Amniotic epithelial cell (primary cell): ENCODE measurements around the gene EMC7.
A peak's percentile ranks its signal among the peaks of the same experiment; 100 is the strongest.

ENCODE experiments used
- DNase-seq: peaks from one replicate; pipeline ENCODE4 v3.0.0-alpha.2; 2010; ENCODE audit warnings: low read depth

EMC7 gene

DNA sequence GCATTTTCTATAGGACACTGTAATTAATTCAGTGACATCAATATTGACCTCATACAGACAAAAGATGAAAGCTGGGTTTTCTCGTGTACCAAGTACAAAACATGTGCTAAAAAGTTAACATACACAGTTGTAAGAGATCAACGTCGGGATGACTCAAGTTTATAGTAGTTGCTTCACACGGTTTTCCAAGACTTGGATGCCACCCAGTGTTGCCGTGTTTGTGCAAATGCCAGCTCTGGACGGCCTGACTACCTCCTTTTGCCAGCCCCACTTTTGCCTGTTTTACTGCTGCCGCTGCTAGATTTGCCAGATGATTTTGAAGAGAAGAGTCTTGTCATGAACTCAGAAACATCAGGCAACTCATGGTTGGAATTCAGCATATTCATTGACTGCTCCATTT is 17.6 kb downstream of the EMC7 start:
- DNase-seq = peak; percentile 14

DNA sequence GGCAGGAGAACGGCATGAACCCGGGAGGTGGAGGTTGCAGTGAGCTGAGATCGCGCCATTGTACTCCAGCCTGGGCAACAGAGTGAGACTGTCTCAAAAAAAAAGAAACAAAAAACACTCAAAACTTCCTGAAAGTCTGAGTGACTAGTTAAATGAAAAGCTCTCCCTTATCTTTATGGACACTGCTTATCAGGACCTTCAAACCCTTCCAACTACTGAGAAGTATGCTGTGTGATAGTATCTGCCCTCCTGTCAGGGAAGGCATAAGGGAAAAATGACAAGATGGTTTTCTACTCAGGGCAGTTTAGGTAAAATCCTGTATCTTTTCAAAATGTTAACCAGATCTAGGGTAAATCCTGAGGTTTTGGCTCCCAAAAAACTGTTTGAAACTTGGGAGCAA is 21.8 kb downstream of the EMC7 start:
- DNase-seq = no peak

DNA sequence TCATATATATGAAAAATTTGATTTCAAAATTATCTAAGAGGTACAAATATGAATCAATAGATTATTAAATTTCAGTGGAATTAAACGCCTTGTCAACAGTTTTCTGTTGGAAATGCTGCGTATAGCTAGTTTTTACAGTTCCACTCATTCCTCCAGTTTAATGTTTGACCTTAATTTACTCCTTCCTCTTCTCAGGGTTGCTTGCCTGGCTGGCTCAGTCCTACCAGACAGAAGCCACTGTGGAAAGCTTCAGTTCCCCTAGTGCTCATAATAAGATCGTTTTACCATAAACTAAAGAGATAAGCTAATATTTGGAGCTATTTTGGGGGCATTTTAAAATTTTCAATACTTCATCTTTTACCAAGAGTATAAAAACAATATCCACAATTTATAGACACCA is 22.8 kb downstream of the EMC7 start:
- no peak for DNase-seq

DNA sequence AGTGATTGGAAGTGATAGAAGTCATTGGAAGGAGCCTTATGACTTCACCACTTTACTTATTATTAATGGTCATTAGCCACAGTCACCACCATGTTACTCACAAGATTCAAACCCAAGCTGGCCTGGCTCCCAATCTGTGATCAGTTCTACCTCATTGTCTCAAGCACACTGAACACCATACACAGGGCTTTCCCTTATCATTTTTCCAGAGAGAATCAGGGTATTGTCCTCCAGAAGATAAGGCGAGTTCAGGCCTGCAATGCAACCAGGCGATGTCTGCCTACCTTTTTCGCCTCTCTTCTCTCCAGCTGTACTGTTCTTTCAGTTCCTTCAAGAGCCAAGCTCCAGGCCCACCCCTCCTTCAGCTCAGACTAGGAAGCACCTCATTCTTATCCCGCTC is 24.9 kb downstream of the EMC7 start:
- no peak for DNase-seq

DNA sequence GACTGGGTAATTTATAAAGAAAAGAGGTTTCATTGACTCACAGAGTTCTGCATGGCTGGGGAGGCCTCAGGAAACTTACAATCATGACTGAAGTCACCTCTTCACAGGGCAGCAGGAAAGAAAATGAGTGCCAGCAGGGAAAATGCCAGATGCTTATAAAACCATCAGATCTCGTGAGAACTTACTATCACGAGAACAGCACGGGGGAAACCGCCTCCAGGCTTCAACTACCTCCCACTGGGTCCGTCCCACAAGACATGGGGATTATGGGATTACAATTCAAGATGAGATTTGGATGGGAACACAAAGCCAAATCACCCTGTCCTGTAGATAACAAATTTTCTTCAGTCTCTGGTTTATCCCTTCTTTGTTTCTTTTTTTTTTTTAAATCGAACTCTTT is 31.7 kb downstream of the EMC7 start:
- DNase-seq = no peak

DNA sequence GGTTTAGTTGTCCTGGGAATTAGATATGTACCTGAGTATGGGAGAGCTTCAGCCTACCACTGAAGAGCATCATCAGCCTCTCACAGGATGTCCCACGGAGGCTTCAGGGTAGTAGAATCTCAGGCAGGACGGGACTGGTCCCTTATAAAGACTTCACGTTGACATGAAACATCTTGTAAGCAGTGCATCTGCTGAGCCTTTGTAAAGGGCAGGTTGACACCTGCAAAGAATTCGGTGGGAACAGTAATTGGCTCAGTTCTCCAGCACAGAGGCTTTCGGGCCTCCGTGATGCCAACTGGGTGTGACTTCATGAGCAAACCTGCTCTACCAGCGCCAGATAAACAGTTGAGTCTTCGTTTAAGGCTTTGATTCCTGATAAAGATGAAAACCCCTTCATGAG is 35.7 kb downstream of the EMC7 start:
- no peak for DNase-seq

DNA sequence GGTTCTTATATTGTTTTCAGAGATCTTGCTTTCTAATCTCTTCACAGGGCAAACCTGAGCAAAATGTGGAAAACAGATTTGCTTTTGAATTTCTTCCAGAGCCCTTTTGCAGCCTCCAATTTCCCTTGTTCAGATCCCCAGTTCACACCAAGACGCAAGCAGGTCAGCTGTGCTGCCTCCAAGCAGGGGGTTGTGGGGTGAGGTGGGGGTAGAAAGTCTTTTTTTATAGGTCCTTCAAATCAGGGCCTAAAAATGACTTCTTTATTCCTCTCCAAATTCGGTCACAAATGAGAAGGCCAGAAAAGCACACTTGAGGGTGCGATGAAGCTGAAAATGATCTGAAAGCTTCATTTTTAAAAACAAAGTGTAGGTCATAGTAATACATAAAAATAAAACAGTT is 36.4 kb downstream of the EMC7 start:
- DNase-seq = no peak

DNA sequence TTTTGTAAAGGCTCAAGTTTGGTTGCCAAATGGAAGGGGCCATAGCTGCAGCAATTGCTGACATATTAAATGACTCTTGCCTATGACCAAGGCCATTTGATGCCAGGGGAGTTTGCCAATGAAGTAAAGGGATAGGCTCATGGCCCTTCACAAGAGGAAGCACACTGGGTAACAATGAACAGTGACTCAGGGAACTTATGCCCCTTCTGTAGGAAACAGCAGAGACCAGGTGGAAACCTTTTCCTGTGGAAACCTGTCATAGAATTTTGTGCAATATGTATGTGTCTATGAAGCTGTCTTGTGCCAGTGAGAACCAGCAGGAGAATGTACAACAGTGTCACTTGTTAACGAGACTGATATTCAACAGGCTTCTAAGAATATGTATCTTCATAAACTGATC is 37.2 kb downstream of the EMC7 start:
- DNase-seq = no peak

DNA sequence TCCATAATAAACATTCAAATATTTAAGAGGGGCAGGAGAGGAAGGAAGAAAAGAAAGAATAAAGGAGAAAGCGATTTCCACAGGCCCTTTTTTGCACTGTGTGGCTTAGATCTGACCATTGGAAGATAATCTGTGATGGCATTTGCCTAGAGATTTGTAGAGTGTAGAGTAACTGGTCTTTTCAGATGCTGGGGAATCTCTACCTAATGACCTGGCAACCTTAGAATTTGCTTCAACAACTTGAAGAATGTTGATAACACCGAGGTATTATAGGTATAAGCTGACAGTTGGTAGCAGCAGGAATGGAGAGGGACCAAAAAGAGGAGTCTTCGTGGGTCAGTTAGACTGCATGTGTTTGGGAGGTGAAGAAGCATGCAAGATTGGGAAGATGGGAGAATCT is 41.7 kb downstream of the EMC7 start:
- no peak for DNase-seq

DNA sequence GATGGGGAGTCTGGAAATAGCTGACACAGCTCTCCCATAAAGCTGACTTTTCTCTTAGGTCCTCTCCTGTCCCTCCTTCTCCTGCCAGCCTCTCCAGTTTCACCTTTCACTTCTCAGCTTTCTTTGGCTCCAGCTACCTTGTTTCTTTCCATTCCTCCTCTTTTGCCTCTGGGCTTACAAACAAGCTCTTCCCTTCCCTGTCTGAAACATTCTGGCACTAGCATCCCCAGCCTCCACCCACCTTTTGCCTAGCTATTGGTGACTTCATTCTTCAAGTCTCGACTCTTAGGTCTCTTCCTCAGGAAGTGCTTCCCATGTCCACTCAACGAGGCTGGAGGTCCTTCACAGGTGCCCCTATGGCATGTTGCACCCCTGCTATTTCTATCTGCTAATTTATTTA is 42.2 kb downstream of the EMC7 start:
- DNase-seq = no peak

DNA sequence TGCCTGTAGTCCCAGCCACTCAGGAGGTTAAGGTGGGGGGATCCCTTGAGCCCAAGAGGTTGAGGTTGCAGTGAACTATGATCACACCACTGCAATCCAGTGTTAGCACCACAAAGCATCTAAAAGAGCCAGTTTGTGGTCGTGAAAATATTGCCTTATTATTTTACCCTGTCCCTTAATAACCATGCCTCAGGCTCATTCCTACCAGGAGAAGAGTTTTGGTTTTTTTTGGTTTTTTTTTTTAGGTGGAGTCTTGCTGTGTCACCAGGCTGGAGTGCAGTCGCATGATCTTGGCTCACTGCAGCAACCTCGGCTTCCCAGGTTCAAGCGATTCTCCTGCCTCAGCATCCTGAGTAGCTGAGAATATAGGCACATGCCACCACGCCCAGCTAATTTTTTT is 44.8 kb downstream of the EMC7 start:
- DNase-seq = peak; percentile 19

DNA sequence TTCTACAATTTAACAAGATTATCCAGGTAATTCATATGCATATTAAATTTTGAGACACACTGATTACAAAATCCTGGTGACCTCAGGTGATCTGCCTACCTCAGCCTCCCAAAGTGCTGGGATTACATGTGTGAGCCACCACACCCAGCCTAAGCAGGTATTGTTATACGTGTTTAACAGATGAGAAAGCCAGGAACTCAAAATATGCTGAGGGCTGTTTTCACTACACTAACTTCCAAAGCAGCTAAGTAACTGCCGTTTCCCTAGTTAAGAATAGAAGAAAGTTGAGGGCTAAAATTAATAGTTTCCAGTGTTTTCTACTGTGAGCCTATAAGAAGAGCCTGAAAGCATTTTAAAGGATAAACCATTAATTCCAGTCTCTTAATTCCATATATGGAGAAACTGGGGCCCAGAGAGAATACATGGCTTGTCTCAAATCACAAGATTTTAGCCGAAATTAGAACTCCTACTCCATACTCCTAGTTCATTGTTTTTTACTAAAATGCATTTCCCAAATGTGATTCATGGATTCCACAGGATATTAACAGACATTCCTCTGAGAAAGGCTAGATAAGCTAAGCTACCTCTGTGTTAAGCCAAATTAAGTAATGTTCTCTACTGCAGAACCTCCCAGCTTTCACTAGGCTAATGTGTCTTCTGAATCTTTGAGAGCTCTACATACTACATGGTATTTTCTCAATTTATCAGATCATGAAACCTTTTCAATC is 45.6 kb downstream of the EMC7 start:
- peak; percentile 96 for DNase-seq

DNA sequence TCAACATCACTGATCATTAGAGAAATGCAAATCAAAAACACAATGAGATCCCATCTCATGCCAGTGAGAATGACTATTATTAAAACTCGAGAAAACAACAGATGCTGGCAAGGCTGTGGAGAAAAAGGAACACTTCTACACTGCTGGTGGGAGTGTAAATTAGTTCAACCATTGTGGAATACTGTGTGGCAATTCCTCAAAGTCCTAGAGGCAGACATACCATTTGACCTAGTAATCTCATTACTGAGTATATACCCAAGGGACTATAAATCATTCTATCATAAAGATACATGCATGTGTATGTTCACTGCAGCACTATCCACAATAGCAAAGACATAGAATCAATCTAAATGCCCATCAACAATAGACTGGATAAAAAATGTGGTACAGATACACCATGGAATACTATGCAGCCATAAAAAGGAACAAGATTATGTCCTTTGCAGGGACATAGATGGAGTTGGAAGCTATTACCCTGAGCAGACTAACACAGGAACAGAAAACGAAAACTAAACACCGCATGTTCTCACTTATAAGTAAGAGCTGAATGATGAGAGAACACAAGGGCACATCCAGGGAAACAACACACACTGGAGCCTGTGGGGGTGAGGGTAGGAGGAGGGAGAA is 47.5 kb downstream of the EMC7 start:
- DNase-seq = no peak

DNA sequence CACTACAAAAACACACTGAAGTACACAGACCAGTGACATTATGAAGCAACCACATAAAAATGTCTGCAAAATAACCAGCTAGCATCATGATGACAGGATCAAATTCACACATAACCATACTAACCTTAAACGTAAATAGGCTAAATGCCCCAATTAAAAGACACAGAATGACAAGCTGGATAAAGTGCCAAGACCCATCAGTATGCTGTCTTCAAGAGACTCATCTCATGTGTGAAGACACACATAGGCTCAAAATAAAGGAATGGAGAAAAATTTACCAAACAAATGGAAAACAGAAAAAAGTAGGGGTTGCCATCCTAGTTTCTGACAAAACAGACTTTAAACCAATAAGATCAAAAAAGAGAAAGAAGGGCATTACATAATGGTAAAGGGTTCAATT is 51.3 kb downstream of the EMC7 start:
- DNase-seq = peak; percentile 21

DNA sequence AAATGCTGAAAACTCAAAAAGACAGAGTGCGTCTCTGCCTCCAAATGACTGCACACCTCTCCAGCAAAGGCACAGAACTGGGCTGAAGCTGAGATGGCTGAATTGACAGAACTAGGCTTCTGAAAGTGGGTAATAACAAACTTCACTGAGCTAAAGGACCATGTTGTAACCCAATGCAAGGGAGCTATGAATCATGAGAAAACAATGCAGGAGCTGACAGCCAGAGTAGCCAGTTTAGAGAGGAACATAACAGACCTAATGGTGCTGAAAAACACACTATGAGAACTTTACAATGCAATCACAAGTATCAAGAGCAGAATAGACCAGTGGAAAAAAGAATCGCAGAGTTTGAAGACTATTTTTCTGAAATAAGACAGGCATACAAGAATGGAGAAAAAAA is 52.5 kb downstream of the EMC7 start:
- peak; percentile 91 for DNase-seq

DNA sequence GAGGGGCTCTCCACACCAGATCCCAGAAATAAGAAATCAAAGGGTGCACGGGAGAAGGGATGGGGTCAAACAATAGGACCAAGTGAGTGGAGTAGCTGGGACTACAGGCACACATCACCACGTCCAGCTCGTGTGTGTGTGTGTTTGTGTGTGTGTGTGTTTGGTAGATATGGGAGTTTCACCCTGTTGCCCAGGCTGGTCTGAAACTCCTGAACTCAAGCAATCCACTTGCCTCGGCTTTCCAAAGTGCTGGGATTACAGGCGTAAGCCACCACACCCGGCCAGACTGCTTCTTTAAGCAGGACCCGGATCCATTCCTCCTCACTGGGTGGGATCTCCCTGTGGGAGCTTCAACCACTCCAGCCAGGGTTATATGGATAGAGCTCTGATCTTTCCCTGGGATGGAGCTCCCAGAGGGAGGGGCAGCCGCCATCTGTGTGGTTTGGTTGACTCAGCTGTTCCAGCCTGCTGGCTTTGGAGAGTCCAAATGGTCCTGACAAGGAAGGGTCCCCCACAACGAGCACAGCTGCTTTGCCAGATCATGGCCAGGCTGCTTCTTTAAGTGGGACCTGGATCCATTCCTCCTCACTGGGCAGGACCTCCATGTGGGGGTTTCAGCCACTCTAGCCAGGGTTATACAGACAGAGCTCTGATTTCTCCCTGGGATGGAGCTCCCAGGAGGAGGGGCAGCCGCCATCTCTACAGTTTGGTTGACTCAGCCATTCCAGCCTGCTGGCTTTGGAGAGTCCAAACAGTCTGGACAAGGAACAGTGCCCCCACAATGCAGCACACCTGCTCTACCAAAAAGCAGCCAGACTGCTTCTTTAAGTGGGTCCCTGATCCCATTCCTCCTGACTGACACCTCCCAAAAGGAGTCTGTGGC is 53.5 kb downstream of the EMC7 start:
- peak; percentile 61 for DNase-seq

DNA sequence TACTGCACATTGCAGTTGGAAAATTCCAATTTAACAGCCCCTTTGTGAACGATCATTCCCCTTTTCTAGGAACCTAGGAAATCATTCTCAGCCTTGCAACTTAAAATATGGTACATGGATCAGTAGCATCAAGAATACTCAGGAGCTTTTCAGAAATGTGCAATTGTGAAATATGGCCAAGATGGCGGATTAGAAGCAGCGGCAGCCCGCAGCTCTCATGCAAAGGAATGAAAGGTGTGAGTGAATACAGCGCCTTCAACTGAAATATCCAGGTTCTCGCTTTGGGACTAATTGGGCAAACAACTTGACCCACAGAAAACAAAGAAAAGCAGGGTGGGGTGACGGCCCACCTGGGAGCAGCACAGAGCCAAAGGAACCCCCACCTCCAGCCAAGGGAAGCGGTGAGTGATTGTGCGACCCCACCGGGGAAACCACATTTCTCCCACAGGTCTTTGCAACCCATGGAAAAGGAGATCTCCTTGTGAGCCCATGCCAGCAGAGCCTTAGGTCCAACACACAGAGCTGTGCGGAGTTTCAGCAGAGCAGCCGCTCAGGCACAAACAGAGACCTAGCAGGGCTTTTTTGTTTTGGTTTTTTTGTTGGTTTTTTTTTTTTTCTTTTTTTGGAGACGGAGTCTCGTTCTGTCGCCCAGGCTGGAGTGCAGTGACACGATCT is 55.1 kb downstream of the EMC7 start:
- no peak for DNase-seq

DNA sequence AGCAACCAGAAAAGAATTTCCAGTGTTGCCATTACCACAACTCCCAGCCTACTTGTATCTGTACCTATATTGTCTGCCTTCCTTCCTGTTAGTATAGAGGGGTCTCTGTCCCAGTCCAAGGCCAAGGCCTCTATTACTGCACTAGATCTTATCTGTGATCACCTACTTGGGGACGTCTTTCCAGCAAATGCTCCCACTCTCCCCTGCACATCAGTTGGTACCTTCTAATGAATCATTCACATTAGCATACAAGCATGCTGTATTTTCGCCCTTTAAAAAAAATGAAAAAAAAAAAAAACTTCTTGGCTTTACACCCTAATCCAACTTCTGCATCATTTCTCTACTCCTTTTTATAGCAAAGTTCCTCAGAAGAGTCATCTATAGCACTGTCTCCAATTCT is 57.8 kb downstream of the EMC7 start:
- DNase-seq = no peak

DNA sequence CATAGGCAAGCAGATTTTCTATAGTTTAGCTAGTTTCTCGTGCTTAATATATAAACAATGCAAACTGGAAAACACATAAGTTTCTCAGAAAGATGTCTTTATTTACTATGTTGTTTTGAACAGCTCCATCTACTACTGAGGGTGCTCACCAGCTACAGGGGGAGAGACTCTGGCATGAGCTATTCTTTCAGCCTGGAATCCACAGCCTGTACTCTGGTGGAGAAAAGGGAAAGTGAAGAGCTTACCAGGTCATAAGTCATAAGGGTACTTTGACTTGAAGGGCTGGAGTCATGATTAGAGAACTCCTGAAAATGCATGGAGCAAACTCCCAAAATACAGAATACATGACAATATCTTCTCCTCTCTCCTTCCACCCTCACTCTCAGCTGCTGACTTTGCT is 58.3 kb downstream of the EMC7 start:
- DNase-seq = peak; percentile 57

DNA sequence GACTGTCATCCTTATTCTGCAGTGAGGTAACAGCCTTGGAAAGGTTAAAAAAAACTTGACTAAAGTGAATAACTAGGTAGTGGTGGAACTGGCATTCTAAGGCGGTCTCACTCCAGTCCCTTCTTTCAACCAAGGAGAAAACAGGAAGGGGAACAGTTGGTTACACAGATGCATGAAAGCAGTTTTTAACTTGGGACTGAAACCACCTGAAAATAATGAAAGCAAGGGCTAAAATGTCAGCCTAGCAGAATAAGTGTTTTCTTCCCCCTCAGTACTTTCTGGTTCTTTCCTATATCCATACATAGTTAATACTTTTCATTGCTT is 61.9 kb downstream of the EMC7 start:
- DNase-seq = no peak

DNA sequence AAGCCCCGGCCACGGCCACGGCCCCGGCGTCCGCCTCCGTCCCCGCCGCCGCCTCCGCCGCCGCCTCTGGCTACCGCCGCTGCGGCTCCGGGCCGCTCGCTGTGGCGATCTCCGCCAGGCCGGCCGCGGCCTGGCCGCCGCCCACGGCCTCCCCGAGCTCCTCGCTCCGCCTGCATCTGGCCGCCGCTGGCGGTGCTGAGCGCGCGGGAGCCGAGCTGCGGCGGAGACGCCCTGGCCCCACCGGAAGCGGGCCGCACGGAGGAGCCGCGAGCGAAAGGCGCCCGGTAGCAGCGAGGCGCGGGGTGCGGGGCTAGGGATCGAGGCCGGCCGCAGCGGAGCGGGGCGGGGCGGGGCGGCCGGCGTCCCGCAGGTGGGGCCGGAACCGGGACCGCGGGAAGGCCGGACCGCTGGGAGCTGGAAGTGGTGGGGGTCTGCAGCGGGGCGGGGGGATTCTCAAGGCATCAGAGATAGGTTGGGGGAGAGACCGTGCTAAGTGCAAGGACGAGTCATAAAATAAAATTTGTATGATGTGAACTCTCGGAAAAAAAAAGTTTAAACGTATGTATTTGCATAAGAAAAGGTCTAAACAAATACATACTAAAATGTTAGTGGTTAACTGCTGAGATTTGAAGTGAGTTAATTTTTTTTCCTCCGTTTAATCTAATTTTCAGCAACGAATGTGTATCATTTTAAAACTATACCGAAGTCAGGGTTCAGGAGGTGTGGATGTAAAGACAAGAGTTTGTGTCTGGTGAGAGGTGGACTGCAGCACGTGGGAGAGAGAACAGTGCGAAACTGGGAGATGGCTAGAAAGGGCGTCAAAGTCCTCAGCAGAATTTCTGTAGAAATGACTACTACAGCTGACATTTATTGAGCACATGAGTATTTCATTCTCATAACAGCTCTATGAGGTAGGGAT is 62.5 kb downstream of the EMC7 start, which contains the start of gene AVEN:
Gene AVEN (minus strand): TSS at position 334 of the 919 bp plus-strand sequence. CDS start 158 bp downstream, at position 176.
- DNase-seq = peak; percentile 45
